Daoy (cell line): Measurements from ENCODE around the gene GRIA1. TPM values are rescaled to one million over a fixed set of nuclear protein-coding genes. Genes with fewer than 3 reads are reported as not detected.
"Not testable (repeated sequence)": the region's sequence is repeated elsewhere in the genome, so short reads cannot be mapped to it uniquely, and the experiment has no call there.

Experiments used
- DNase-seq: peaks from one replicate; pipeline ENCODE4 v3.0.0-alpha.2; 2015; ENCODE audit warnings: low read depth
- total RNA-seq: library from RNA; depleted of rRNA; stranded (reverse); fragments of >200 nt; shearing (Covaris generic); gene quantifications from 2 replicates; pipeline ENCODE4 v1.2.3, GENCODE V29; 2014

The GRIA1 gene
- total RNA-seq, 1 experiment from 2014 or later = not detected

GRCh38 chr5:153831973-153832372 is 341.5 kb downstream of the GRIA1 start:
- no peak for DNase-seq

DNA sequence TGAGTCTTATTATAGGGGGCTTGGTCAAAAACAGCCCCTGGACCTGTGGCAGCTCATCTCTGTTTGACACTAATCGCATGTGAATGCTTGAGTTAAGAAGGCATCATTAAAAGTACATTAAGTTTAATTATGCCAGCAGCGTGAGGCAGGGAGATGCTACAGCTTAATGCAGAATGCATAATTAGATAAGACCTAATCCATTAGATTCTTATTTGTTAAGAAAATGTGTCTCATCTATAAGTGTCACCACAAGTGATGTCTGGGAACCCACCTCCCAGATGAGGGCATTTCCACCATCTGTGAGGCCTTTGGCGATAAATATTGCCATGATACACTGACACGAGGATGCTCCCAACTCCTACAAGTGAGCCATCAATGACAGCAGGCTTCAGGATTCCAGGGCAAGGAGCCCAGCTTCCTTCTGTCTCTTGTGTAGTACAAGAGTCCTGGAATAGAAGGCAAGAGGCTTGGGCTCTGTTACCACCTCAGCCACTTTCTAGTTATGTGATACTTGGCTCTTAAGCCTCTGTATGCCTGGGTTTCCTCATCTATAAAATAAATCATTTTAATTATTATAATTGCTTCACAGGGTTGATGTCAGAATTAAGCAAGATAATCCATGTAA is 345.5 kb downstream of the GRIA1 start:
- DNase-seq = no peak

GRCh38 chr5:153849303-153850113 is 359.0 kb downstream of the GRIA1 start:
- DNase-seq = not testable (repeated sequence)

GRCh38 chr5:153860195-153860886 is 369.9 kb downstream of the GRIA1 start:
- DNase-seq = no peak

DNA sequence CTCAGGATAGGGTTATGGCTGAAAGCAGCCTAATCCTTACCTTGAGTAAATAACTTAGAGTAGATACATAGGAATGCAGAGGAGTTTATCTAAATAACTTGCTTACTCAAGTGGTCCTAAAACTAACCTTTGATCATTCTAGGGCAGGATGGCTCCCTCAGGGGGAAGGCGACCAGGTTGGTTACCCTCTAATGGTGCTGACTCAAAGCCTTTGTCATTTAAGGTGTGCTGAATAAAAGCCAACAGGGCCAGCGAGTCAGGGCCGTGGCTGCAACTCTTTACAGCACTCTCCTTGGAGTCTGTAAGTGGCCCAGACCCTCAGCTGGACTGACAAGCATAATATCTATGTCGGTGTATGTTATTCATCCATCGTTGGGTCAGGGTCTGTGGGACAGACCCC is 372.4 kb downstream of the GRIA1 start:
- DNase-seq = not testable (repeated sequence)
